ENCODE results near the gene RPL28. TPM values are rescaled to one million over a fixed set of nuclear protein-coding genes. Genes with fewer than 3 reads are reported as not detected.

RPL28 gene
- total RNA-seq, 2 experiments from 2014 or later = 3,030 to 3,043 TPM

GRCh38 chr19:55372316-55373081 lies 13.2 kb upstream of the RPL28 start:
- peak; percentile 17 for ATAC-seq (ENCODE audit: low read depth)
- H3K36me3 Mint-ChIP-seq = peaks cover 2% of the 10 kb centered on the region
- no peak overlapping the region for H3K4me3 Mint-ChIP-seq
- H3K27me3 Mint-ChIP-seq = peaks cover 40% of the 10 kb centered on the region
- no peak overlapping the region for H3K27ac Mint-ChIP-seq
- no peaks in the 10 kb centered on the region for H3K9me3 Mint-ChIP-seq
- POLR2A ChIA-PET = interaction anchor here (0.6 kb wide), 1 partner anchor 42 kb away, joined by 3 read pairs; no protein-coding TSS in a partner anchor
- peaks cover 5% of the 10 kb centered on the region for H3K4me1 Mint-ChIP-seq
- no peak for DNase-seq

- peaks cover 39% of the 10 kb centered on the region for H3K27me3 Mint-ChIP-seq
- DNase-seq = no peak
- ATAC-seq (ENCODE audit: low read depth) = no peak
- H3K4me3 Mint-ChIP-seq = no peak overlapping the region
- peaks cover 5% of the 10 kb centered on the region for H3K4me1 Mint-ChIP-seq
- peaks cover 2% of the 10 kb centered on the region for H3K36me3 Mint-ChIP-seq
- POLR2A ChIA-PET = interaction anchor here (0.6 to 1.4 kb wide), 2 partner anchors 11 to 43 kb away, joined by 3 read pairs; partner anchors contain the start of gene TMEM238
- no peaks in the 10 kb centered on the region for H3K9me3 Mint-ChIP-seq
- no peak overlapping the region for H3K27ac Mint-ChIP-seq
Observed at GRCh38 chr19:55373306-55373992, 12.3 kb upstream of the RPL28 start.

- H3K27me3 Mint-ChIP-seq = peaks cover 35% of the 10 kb centered on the region
- POLR2A ChIA-PET = interaction anchor here (1.4 kb wide), 1 partner anchor 10 kb away, joined by 3 read pairs; the partner anchor contains the start of gene TMEM238
- no peaks in the 10 kb centered on the region for H3K9me3 Mint-ChIP-seq
- no peak overlapping the region for H3K4me3 Mint-ChIP-seq
- H3K36me3 Mint-ChIP-seq = peaks cover 2% of the 10 kb centered on the region
- H3K27ac Mint-ChIP-seq = no peak overlapping the region
- DNase-seq = no peak
- peaks cover 5% of the 10 kb centered on the region for H3K4me1 Mint-ChIP-seq
- no peak for ATAC-seq (ENCODE audit: low read depth)
Observed at GRCh38 chr19:55373993-55374757, 11.6 kb upstream of the RPL28 start.

GRCh38 chr19:55376241-55376933 lies 9.3 kb upstream of the RPL28 start, which contains the start of gene TMEM190:
Gene TMEM190, plus strand, starts transcription at chr19:55376826. Its CDS starts 28 bp downstream, at chr19:55376854.
- POLR2A ChIA-PET = no interaction called here
- Mint-ChIP-seq H3K27me3 (peaks cover 19% of the 10 kb centered on the region), H3K9me3 (peaks cover under 1% of the 10 kb centered on the region), H3K4me1 (peaks cover 4% of the 10 kb centered on the region), H3K4me3 (no peak within 1 kb of the TSS), H3K27ac (no peak within 1 kb of the TSS), H3K36me3 (peaks cover 4% of the 10 kb centered on the region)
- DNase-seq = no peak
- ATAC-seq (ENCODE audit: low read depth) = no peak

- peaks cover 16% of the 10 kb centered on the region for H3K4me1 Mint-ChIP-seq
- no peak for DNase-seq
- peaks cover 16% of the 10 kb centered on the region for H3K36me3 Mint-ChIP-seq
- no peak for ATAC-seq (ENCODE audit: low read depth)
- no peak overlapping the region for H3K4me3 Mint-ChIP-seq
- H3K9me3 Mint-ChIP-seq = peaks cover 2% of the 10 kb centered on the region
- no peak overlapping the region for H3K27ac Mint-ChIP-seq
- H3K27me3 Mint-ChIP-seq = peaks cover 11% of the 10 kb centered on the region
- POLR2A ChIA-PET = no interaction called here
Observed at GRCh38 chr19:55377356-55378131, 8.2 kb upstream of the RPL28 start.

- Mint-ChIP-seq H3K4me3 (no peak overlapping the region), H3K9me3 (peaks cover 2% of the 10 kb centered on the region), H3K36me3 (peaks cover 18% of the 10 kb centered on the region), H3K27ac (no peak overlapping the region), H3K27me3 (peaks cover 6% of the 10 kb centered on the region), H3K4me1 (peaks cover 19% of the 10 kb centered on the region)
- POLR2A ChIA-PET = no interaction called here
- no peak for DNase-seq
- no peak for ATAC-seq (ENCODE audit: low read depth)
Observed at GRCh38 chr19:55379174-55379573, 6.6 kb upstream of the RPL28 start.

- H3K4me3 Mint-ChIP-seq = peak overlapping the region; percentile 92
- POLR2A ChIA-PET = interaction anchor here (1.3 to 3.2 kb wide), 2 partner anchors 25 to 43 kb away, joined by 3 to 62 read pairs; partner anchors contain the start of gene UBE2S
- H3K36me3 Mint-ChIP-seq = peaks cover 31% of the 10 kb centered on the region
- H3K9me3 Mint-ChIP-seq = peaks cover 2% of the 10 kb centered on the region
- no peaks in the 10 kb centered on the region for H3K27me3 Mint-ChIP-seq
- peaks cover 29% of the 10 kb centered on the region for H3K4me1 Mint-ChIP-seq
- no peak overlapping the region for H3K27ac Mint-ChIP-seq
- DNase-seq (no peak), ATAC-seq (ENCODE audit: low read depth) (no peak)
Observed at GRCh38 chr19:55382013-55382412, 3.7 kb upstream of the RPL28 start.

- no peak for DNase-seq
Observed at GRCh38 chr19:55382522-55383054, 3.1 kb upstream of the RPL28 start.

GRCh38 chr19:55383279-55384130 lies 2.2 kb upstream of the RPL28 start:
- DNase-seq = peak; percentile 74
- Mint-ChIP-seq H3K4me3 (peak overlapping the region; percentile 92), H3K9me3 (peaks cover 2% of the 10 kb centered on the region), H3K27ac (peak overlapping the region; percentile 93), H3K36me3 (peaks cover 45% of the 10 kb centered on the region), H3K27me3 (no peaks in the 10 kb centered on the region), H3K4me1 (peaks cover 41% of the 10 kb centered on the region)
- POLR2A ChIA-PET = interaction anchor here (0.6 to 3.2 kb wide), 28 partner anchors 10 to 271 kb away, joined by 3 to 62 read pairs (median 4); partner anchors contain the start of genes FIZ1, HSPBP1, IL11 and ISOC2
- peak; percentile 4 for ATAC-seq (ENCODE audit: low read depth)

More at GRCh38 chr19:55382522-55383054, 3.1 kb upstream of the RPL28 start:
- H3K4me1 Mint-ChIP-seq = peaks cover 34% of the 10 kb centered on the region
- peak overlapping the region; percentile 92 for H3K4me3 Mint-ChIP-seq
- no peak for ATAC-seq (ENCODE audit: low read depth)
- peaks cover 37% of the 10 kb centered on the region for H3K36me3 Mint-ChIP-seq
- POLR2A ChIA-PET = interaction anchor here (1.3 to 3.2 kb wide), 9 partner anchors 13 to 241 kb away, joined by 3 to 62 read pairs (median 10); partner anchors contain the start of genes IL11, PPP6R1 and UBE2S
- H3K27ac Mint-ChIP-seq = peak overlapping the region; percentile 93
- H3K9me3 Mint-ChIP-seq = peaks cover 2% of the 10 kb centered on the region
- no peaks in the 10 kb centered on the region for H3K27me3 Mint-ChIP-seq

- Mint-ChIP-seq H3K27me3 (no peaks in the 10 kb centered on the region), H3K4me1 (peaks cover 47% of the 10 kb centered on the region), H3K4me3 (peak within 1 kb of the TSS; percentile 100), H3K27ac (peak within 1 kb of the TSS; percentile 99), H3K36me3 (peaks cover 49% of the 10 kb centered on the region), H3K9me3 (peaks cover 2% of the 10 kb centered on the region)
- peak; percentile 76 for DNase-seq
- POLR2A ChIA-PET = interaction anchor here (0.6 to 3.2 kb wide), 28 partner anchors 9 to 270 kb away, joined by 3 to 62 read pairs (median 4); partner anchors contain the start of genes FIZ1, HSPBP1, IL11 and ISOC2
- peak; percentile 3 for ATAC-seq (ENCODE audit: low read depth)
Observed at GRCh38 chr19:55384131-55384919, 1.4 kb upstream of the RPL28 start, which contains the start of gene TMEM238. Gene TMEM238, minus strand, starts transcription at chr19:55384292. Its CDS starts 33 bp downstream, at chr19:55384259.

Data from activated naive CD8-positive, alpha-beta T cell treated with anti-CD3 and anti-CD28 coated beads, Interleukin-2, amount 10 ng/mL, durations not matched to agents 7 days and 5 days (primary cell).